Stimulated activated CD4-positive, alpha-beta T cell treated with anti-CD3 and anti-CD28 coated beads, Interleukin-15, amount 100 ng/mL, for 1 hour (primary cell): ENCODE data around the gene ZNF229.
"Not testable (repeated sequence)": the region's sequence is repeated elsewhere in the genome, so short reads cannot be mapped to it uniquely, and the experiment has no call there.

Experiments used
- DNase-seq, 2 donors: peaks; one replicate each; pipeline ENCODE4 v3.0.0-alpha.2; 2020; ENCODE audit warnings: low read depth in 1 of 2, low spot score in 1 of 2

Gene ZNF229

DNA sequence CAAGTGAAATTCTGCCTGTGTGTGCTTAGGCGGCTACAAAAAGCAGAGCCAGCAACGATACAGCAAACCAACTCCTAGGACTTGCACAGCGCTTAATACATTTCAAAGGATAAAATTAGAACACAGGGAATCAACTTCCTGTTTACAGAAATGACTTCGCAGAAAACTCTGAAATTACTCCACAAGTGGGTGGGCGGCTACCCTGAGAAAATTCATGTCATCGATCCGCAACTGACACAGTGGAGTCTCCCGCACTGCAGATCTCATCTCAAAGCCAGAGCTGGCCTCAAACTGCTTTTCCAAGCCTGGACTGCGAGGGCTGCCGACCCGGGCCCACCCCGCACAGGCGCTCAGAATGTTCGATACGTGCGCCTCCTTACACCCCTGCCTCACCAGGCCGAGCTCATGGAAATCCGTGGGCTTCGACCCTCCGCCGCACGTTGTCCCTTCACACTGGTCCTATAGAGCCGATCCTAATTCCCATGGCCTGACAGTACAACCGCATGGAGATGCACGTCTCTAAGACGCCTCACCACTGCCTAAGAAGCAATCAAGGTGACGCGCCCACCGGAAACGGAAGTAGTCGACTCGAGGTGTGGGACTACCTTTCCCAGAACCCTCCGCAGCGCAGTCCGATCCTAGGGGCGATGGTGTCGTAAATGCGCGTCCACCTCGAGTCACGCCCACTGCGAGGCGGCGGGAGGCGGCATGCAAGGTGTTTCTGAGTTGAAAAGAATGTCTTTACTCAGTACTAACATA is at the start of gene ZNF229:
ZNF229 (minus strand) TSS at position 557 of the 759 bp plus-strand sequence. CDS start 5,625 bp downstream, outside the sequence.
- DNase-seq, result peak in 1 of 2 donors; percentile 50

GRCh38 chr19:44496711-44497110 is 48.4 kb upstream of the ZNF229 start:
- no peak for DNase-seq

DNA sequence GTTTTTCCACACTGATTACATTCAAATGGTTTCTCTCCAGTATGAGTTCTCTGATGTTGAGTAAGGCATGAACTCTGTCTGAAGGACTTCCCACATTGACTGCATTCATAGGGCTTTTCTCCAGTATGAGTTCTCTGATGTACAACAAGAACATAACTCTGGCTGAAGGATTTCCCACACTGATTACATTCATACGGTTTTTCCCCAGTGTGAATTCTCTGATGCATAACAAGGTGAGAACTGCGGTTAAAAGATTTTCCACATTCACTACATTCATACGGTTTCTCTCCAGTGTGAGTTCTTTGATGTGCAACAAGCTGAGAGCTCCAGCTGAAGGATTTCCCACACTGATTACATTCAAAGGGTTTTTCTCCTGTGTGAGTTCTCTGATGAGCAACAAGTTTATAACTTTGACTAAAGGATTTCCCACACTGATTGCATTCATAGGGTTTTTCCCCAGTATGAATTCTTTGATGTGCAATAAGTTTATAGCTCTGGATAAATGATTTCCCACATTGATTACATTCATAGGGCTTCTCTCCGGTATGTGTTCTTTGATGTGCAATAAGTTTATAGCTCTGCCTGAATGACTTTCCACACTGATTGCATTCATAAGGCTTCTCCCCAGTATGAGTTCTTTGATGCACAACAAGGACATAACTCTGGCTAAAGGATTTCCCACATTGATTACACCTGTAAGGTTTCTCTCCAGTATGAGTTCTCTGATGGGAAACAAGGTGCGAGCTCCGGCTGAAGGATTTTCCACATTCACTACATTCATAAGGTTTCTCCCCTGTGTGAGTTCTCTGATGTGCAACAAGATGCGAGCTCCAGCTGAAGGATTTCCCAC is 28.5 kb upstream of the ZNF229 start:
- DNase-seq, result no peak

DNA sequence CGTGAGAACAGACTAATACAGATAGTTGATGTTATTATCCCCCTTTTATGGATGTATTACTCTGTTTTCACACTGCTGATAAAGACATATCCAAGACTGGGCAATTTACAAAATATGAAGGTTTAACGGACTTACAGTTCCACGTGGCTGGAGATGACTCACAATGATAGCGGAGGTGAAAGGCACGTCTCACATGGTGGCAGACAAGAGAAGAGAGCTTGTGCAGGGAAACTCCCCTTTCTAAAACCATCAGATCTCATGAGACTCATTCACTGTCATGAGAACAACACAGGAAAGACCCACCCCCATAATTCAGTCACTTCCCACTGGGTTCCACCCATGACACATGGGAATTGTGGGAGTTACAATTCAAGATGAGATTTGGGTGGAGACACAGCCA is 20.5 kb upstream of the ZNF229 start:
- DNase-seq, result not testable (repeated sequence)

- not testable (repeated sequence) for DNase-seq
Measured at GRCh38 chr19:44462600-44463286, 14.5 kb upstream of the ZNF229 start.

DNA sequence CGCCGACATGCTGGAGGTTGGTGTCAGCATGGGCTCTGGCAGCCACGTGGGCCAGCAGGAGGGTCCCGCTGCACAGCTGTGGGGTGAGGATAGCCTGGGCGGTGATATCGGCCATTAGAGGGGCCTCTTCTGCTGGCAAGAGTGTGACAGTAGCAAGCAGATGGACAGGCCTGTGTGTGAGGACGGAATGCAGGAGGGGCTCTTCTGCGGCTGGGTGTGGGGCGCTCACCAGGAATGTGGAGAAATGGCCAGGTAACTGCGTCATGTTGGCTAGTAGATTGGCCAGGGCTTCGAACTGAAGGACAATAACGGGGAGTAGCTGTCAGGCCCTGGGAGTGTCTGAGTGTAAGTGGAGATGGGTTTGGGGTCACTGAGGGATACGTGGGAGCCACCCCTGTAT is 7.7 kb upstream of the ZNF229 start:
- not testable (repeated sequence) for DNase-seq

- DNase-seq, result no peak
Measured at GRCh38 chr19:44455100-44455499, 6.8 kb upstream of the ZNF229 start.

- no peak for DNase-seq
Measured at GRCh38 chr19:44452367-44452766, 4.1 kb upstream of the ZNF229 start.

DNA sequence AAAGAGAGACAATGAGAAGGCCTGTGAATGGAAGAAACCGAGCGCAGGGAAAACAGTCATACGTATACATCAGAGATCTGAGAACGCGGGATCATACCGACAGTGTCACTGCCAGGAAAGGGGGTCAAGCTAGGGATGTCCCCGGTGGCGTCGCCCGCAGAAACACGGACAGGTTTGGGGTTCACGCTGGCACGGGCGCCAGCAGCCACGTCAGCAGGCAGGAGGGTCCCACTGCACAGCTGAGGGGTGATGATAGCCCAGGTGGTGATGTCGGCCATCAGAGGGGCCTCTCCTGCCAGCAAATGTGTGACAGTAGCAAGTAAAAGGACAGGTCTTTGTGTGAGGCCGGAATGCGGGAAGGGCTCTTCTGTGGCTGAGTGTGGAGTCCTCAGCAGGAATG is 3.4 kb upstream of the ZNF229 start:
- DNase-seq, result no peak

- DNase-seq, result no peak
Measured at GRCh38 chr19:44438441-44438840, 9.8 kb downstream of the ZNF229 start.

GRCh38 chr19:44435441-44435840 is 12.8 kb downstream of the ZNF229 start:
- no peak for DNase-seq

GRCh38 chr19:44430956-44431355 is 17.3 kb downstream of the ZNF229 start:
- no peak for DNase-seq

GRCh38 chr19:44415553-44415952 is 32.7 kb downstream of the ZNF229 start:
- DNase-seq, result not testable (repeated sequence)

DNA sequence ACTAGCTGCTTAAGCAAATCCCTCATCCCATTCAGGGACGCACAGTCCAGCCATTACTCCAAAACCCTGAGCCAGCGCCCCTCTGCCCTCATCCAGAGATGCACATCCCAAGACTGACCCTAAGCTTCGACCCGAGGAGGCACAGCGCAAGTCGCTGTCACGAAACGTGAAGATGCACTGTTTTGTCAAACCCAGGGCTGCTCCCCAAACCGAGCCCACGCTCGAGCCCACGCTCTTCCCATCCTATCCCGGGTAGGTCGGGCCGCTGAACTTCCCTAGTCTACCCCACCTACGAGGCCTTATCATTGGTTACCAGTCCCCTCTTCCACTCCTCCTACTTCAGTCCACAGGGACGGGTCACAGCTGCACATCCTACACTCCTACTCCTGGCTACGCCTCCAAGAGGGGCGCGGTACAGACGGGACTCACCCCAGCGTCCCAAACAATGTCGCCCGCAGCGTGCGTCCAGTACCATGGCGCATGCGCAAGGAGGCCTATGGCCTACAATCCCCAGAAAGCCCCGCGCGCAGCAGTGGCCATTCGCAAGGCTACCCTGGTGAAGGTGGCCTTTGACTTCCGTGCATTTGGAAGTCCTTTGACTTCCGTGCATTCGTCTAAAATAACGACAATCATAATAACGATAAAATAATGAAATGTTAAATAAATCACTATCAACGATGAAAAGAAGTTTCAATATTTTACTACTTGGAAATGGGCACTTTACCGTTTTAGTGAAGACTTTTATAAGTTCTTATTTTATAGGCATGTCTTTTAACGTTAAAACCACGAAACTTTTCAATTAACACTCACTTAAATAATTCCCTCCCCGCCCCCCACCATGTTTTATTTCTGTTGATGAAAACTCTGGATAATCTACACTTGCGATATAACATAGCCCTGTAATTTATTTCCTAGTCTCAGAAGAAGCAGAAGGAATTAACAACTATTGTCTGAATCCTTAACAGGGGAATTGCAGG is 46.8 kb downstream of the ZNF229 start, which contains the start of gene ZNF285:
ZNF285 (minus strand) TSS at position 470 of the 977 bp plus-strand sequence. CDS start 4,395 bp downstream, outside the sequence.
- peak; percentile 20 to 55 for DNase-seq

GRCh38 chr19:44389268-44389667 is 59.0 kb downstream of the ZNF229 start:
- DNase-seq, result not testable (repeated sequence)
